Measurements from ENCODE around the gene GPC4.

GPC4 gene

GRCh38 chrX:133415276-133416105 is at the start of gene GPC4:
Gene GPC4 (minus strand): TSS chrX:133415489. CDS start chrX:133414965, 524 bp downstream.
- ChIA-PET POLR2A (interaction anchor here (0.6 to 2.6 kb wide), 5 partner anchors 11 to 164 kb away, joined by 3 to 12 read pairs (median 4); no protein-coding TSS in a partner anchor), CTCF (interaction anchor here (0.7 to 1.7 kb wide), 2 partner anchors 81 to 262 kb away, joined by 3 to 6 read pairs; no protein-coding TSS in a partner anchor)
- Histone ChIP-seq H3K4me3 (ENCODE audit: low read depth, low read length) (peak within 1 kb of the TSS; percentile 77), H3K27ac (ENCODE audit: extremely low read depth, low read depth, low read length) (peak within 1 kb of the TSS; percentile 78; the same call in 1 of the 2 replicates), H3K9me3 (ENCODE audit: control insufficient read depth, insufficient read depth, low read depth, low read length) (no peaks in the 10 kb centered on the region), H3K4me1 (ENCODE audit: control insufficient read depth, insufficient read depth, low read length) (peaks cover 3% of the 10 kb centered on the region), H3K36me3 (ENCODE audit: control insufficient read depth in 2 of 2, insufficient read depth in 1 of 2, low read length in 2 of 2) (no peaks in the 10 kb centered on the region)
- peak; percentile 51; the same call in 1 of the 2 replicates for TF ChIP-seq ZNF76 (tag by site-specific recombination; IDR thresholded peaks at IDR 0.05; ENCODE audit: borderline replicate concordance, low read depth)
- peak; percentile 79 for TF ChIP-seq ZIC2 (tag by site-specific recombination; IDR thresholded peaks at IDR 0.05)
- TF ChIP-seq ZNF132 (tag by site-specific recombination; IDR thresholded peaks at IDR 0.05; ENCODE audit: borderline replicate concordance): no peak
- peak; percentile 14; the same call in 1 of the 2 replicates for TF ChIP-seq ZNF639 (tag by site-specific recombination; IDR thresholded peaks at IDR 0.05)
- TF ChIP-seq ZNF423 (tag by site-specific recombination; IDR thresholded peaks at IDR 0.05): no peak
- TF ChIP-seq PRDM10 (tag by site-specific recombination; IDR thresholded peaks at IDR 0.05): peak; percentile 87
- TF ChIP-seq, protein P1, sequence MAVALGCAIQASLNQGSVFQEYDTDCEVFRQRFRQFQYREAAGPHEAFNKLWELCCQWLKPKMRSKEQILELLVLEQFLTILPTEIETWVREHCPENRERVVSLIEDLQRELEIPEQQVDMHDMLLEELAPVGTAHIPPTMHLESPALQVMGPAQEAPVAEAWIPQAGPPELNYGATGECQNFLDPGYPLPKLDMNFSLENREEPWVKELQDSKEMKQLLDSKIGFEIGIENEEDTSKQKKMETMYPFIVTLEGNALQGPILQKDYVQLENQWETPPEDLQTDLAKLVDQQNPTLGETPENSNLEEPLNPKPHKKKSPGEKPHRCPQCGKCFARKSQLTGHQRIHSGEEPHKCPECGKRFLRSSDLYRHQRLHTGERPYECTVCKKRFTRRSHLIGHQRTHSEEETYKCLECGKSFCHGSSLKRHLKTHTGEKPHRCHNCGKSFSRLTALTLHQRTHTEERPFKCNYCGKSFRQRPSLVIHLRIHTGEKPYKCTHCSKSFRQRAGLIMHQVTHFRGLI (tag by site-specific recombination; IDR thresholded peaks at IDR 0.05): peak; percentile 60
- no peak for TF ChIP-seq EGR2 (tag by site-specific recombination; IDR thresholded peaks at IDR 0.05; ENCODE audit: low read depth)
- TF ChIP-seq ZBTB1 (tag by site-specific recombination; IDR thresholded peaks at IDR 0.05): 0 out of 2 replicates have a peak, but pooled peaks have one; percentile 10
- no peak for TF ChIP-seq ZNF133 (tag by site-specific recombination; IDR thresholded peaks at IDR 0.05)
- TF ChIP-seq FEZF1 (tag by site-specific recombination; IDR thresholded peaks at IDR 0.05): 0 out of 2 replicates have a peak, but pooled peaks have one; percentile 21
- TF ChIP-seq ZBTB8A (tag by site-specific recombination; IDR thresholded peaks at IDR 0.05): peak; percentile 66
- TF ChIP-seq ZNF548 (tag by site-specific recombination; IDR thresholded peaks at IDR 0.05): no peak
- peak; percentile 48; the same call in 1 of the 2 replicates for TF ChIP-seq ZNF629 (tag by site-specific recombination; IDR thresholded peaks at IDR 0.05)
- TF ChIP-seq ZSCAN5A (tag by site-specific recombination; IDR thresholded peaks at IDR 0.05): no peak
- TF ChIP-seq MYNN (tag by site-specific recombination; IDR thresholded peaks at IDR 0.05; ENCODE audit: borderline replicate concordance): 0 out of 2 replicates have a peak, but pooled peaks have one; percentile 3
- no peak for TF ChIP-seq ZSCAN16 (tag by site-specific recombination; IDR thresholded peaks at IDR 0.05)
- TF ChIP-seq ZNF366 (tag by site-specific recombination; conservative IDR thresholded peaks at IDR 0.05): 0 out of 2 replicates have a peak, but pooled peaks have one; percentile 8
- TF ChIP-seq TSHZ1 (tag by site-specific recombination; IDR thresholded peaks at IDR 0.05; ENCODE audit: borderline replicate concordance): no peak
- TF ChIP-seq ZNF311 (tag by site-specific recombination; IDR thresholded peaks at IDR 0.05; ENCODE audit: borderline replicate concordance): no peak
- no peak for TF ChIP-seq PRDM1 (tag by site-specific recombination; IDR thresholded peaks at IDR 0.05)
- TF ChIP-seq, protein P2, sequence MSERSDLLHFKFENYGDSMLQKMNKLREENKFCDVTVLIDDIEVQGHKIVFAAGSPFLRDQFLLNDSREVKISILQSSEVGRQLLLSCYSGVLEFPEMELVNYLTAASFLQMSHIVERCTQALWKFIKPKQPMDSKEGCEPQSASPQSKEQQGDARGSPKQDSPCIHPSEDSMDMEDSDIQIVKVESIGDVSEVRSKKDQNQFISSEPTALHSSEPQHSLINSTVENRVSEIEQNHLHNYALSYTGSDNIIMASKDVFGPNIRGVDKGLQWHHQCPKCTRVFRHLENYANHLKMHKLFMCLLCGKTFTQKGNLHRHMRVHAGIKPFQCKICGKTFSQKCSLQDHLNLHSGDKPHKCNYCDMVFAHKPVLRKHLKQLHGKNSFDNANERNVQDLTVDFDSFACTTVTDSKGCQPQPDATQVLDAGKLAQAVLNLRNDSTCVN (tag by site-specific recombination; optimal IDR thresholded peaks at IDR 0.05): peak; percentile 51
- no peak for TF ChIP-seq GLI2 (tag by site-specific recombination; IDR thresholded peaks at IDR 0.05; ENCODE audit: borderline replicate concordance, low read depth)

Measured in HEK293 (cell line).